Measurements from ENCODE around the gene ANKRD11.
A peak's percentile ranks its signal among the peaks of the same experiment; 100 is the strongest.
"Not testable (repeated sequence)": the region's sequence is repeated elsewhere in the genome, so short reads cannot be mapped to it uniquely, and the experiment has no call there.

The ANKRD11 gene

DNA sequence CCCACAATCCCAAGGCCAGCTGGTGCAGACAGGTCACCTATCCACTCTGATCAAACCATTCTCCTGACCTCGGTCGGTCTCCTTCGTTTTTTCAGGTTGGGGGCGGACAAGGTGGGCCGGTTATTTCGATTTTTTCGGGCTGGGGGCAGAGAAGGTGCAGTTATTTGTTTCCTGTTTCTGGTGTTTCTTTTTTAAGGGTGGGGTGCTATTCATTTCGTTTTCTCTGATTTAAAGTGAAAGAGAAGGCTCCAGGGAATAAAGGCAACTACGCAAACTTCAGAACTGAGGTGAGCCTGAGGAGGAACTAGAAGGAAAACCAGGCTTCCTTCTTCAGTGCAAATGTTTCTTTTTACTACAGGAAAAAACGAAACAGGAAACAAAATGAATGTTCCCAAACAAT lies 64.8 kb downstream of the ANKRD11 start:
- DNase-seq = no peak

- DNase-seq = no peak
These were observed 66.6 kb downstream of the ANKRD11 start for GRCh38 chr16:89423681-89424260.

DNA sequence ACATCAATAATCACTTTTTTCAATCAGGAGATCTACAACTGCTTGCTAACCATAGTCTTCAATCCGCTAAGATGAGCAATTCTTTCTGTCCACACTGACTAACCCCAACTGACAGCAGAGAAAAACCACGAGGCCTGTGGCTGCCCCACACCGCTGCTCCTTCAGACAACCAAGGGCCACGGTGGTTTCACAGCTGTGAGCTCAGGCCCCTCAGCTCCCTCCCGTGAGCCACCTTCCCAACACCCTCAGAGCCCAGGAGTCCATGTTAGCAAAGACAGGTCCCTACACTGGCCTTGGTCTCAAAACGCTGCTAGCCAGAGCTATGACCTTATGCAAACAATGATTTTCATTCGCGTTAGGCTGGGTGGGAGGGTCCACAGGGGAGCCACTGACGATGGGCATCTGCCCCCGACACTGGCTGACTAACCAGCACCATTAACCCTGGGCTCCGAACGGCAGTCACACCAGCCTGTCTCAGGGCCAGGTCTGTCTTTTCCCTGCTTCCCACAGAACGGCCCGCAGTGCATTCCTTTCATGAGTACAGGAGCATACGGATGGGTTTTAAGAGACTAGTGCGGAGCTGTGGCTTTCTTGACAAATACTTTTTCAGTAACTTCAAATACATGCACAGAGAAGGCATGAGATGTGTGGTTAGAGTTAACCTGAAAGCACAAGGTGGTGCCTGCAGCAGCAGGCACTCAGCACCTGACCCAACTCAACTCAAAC lies 67.3 kb downstream of the ANKRD11 start:
- peak; percentile 79 to 85 for DNase-seq

GRCh38 chr16:89422527-89422904 lies 67.8 kb downstream of the ANKRD11 start:
- peak; percentile 71 to 73 for DNase-seq

DNA sequence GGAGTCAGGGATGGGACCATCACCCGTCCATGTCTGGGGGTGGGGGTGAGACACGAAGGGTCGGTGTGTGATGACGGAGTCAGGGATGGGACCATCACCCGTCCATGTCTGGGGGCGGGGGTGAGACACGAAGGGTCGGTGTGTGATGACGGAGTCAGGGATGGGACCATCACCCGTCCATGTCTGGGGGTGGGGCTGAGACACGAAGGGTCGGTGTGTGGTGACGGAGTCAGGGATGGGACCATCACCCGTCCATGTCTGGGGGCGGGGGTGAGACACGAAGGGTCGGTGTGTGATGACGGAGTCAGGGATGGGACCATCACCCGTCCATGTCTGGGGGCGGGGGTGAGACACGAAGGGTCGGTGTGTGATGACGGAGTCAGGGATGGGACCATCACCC lies 69.1 kb downstream of the ANKRD11 start:
- DNase-seq = not testable (repeated sequence)

- no peak for DNase-seq
These were observed 70.2 kb downstream of the ANKRD11 start for GRCh38 chr16:89420204-89420603.

DNA sequence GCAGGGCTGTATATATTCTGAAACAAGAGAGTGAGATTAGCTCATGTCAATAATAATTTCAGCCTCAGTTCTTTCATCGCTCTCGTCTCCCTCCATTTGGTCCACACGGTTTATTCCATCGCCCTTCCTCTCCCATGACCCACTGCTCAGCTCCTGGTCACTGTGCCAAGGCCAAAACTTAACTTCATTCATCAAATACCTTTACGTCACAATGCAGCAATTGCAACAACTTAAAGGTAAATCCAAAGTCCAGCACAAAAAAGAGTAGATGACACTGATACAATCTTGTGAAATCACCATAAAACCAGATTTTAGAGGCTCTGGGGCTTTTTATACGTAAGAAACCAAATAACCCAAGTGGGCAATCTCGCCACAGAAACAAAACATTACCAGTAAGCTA lies 72.0 kb downstream of the ANKRD11 start:
- DNase-seq = no peak

- DNase-seq = no peak
These were observed 73.0 kb downstream of the ANKRD11 start for GRCh38 chr16:89417352-89417751.

DNA sequence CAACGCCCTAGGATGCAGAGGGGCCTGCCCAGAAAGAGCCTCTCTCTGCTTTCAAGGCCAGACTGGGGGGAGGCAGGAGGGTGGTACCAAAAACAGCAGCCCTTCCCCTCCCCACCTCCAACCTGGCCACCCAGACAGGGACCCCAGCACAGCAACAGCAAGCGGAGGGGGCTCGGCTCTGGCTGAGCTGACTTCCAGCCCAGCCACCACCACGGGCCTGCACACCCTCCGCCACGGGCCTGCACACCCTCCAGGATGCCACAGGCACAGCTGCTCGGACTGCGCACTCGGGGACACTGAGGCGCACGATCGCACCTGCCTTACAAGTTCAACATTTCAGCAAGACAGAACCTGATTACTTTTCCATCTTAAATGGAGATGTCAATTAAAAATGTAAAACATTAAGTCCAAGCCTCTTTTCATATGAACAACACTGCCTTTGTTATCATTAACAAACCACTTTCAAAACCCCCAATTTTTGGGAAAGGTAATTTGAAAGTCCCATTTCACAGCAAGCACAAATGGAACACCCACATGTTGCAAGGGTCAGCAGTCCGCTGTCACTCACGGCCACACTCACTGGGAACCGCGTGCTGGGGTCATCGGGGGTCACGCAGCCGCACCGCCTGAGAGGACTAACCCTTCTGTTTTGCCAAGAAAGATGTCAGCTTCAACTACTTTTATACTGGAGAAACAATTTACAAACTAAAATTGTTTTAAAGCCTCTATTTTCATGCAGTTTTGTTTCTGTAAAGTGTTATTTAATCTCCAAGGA lies 76.4 kb downstream of the ANKRD11 start:
- DNase-seq = no peak

DNA sequence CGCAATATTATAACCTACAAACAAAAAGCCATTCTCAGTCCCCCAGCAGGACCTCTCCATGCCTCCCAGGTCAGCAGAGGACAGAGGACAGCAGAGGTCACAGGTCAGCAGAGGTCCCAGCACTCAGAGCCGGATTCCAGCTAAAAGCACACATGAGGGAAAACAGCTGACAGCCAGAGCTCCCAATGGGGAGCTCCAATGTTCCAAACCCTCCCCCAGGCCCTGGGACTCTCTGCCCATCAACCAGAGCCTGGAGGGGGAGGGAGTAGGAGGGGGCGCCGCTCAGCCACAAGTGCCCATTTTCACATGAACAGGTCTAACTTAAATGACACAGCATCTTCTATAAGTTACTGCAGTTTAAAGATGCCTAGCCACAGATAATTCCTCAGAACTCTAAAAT lies 77.5 kb downstream of the ANKRD11 start:
- DNase-seq = no peak

DNA sequence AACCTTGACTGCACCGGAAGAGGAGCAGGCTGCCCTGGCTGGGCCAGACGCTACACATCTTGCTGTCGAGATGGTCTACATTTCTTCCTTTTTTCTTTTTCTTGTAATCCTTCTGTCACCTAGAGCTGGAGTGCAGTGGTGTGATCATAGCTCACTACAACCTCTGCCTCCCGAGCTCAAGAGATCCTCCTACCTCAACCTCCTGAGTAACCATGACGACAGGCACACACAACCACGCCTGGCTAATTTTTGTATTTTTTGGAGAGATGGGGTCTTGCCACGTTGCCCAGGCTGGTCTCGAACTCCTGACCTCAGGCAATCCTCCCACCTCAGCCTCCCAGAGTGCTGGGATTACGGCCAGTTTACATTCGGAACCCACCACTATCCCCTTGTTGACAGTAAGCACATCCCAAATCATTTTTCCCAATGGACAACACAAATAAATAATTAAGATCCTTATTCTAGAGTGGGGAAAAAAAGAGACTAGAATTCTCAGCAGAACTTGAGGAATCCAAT lies 79.0 kb downstream of the ANKRD11 start:
- no peak for DNase-seq

- peak; percentile 45 to 50 for DNase-seq
These were observed 79.5 kb downstream of the ANKRD11 start for GRCh38 chr16:89410794-89411309.

- no peak for DNase-seq
These were observed 80.0 kb downstream of the ANKRD11 start for GRCh38 chr16:89410322-89410721.

- peak; percentile 73 to 78 for DNase-seq
These were observed 81.1 kb downstream of the ANKRD11 start for GRCh38 chr16:89409161-89409711.

GRCh38 chr16:89408315-89408714 lies 82.0 kb downstream of the ANKRD11 start:
- DNase-seq = no peak

- DNase-seq = no peak
These were observed 82.4 kb downstream of the ANKRD11 start for GRCh38 chr16:89407925-89408300.

DNA sequence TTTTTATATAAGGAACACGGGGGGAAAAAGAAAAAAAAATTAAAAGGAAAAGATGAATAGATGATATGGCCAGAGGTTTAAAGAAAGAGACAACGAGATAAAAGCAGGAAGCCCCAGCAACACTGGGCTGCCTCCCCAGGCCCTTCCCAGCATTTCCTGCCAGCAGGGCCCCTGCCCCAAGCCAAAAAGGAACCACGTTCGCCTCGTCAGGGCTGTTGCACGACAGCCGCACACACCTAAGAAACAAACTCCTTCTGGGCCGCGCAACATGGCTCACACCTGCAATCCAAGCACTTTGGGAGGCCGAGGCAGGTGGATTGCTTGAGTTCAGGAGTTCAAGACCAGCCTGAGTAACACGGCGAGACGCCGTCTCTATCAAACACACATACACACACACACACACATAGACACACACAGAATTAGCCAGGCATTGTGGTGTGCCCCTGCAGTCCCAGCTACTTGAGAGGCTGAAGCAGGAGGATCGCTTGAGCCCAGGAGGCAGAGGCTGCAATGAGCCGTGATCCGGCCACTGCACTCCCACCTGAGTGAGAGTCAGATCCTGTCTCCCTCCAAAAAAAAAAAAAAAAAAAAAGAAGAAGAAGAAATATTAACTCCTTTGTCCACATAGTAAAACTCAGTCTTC lies 83.0 kb downstream of the ANKRD11 start:
- peak in 1 of 2 experiments; percentile 42 for DNase-seq

- no peak for DNase-seq
These were observed 84.0 kb downstream of the ANKRD11 start for GRCh38 chr16:89406277-89406888.

DNA sequence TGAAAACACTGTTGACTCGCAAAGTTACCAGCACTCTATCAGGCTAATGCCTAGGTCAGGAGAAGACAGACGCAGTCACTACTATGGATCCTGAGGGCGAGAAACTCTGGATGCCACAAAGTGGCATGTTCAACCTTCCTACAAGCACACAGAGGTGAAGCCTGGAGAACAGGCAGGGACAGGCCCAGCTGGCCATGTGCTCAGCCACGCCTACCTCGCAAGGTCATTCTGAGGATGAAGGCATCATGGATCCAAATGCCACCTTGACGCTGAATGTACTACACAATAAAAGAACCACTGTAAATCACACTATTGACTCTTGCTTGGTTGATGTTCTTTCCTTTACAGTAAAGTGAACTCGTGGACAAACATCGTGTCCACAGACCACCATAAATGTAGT lies 85.8 kb downstream of the ANKRD11 start:
- DNase-seq = no peak

DNA sequence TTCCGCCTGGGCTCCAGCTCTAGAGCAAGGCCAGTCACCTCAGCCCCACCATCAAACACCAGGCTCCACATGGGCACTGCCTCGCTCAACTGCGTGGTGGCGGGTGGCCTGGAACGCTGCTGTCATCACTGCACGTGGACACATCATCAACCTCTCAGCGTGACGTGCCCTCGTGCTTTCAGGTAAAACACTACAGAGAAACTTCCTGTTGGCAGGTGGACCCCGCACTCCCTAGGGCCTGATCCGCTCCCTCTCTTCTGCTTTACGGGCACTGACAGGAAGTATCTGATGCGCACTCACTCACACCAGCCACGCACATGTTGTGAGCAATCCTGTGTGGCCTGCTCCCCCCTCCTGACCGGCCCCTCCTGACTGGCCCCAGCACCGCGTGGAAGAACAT lies 87.4 kb downstream of the ANKRD11 start:
- peak; percentile 50 for DNase-seq

DNA sequence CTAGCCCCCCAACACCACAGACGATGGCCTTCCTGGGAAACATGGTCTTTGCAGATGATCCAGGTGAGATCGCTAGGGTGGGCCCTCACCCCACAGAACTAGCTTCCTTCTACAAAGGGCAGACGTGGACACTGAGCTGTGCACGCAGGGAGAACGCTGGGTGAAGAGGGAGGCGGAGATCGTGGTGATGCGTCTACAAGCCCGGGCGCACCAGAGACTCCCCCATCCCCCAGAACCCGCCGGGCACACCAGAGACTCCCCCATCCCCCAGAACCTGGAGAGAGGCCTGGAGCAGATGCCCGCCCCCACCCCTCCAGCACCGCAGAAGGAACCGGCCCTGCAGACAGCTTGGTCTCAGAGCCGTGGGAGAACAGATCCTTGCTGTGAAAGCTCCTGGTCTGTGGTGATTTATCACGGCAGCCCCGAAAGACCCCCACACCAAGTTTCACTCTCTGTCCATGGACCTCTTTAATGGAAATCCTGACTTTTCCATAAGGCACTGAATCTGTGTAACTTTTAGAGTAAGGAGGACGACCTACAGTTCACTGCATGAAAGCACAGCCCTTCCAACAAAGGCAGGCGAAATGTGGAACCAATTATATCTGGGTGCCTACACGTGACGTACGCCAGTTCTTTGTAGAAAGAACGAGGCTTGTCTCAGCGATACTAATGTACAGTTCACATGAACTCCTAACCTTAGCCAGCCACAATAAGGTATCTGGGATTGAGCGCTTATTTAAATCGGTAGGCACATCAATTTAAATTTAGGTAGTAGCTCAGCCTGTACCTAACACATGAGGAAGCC lies 88.5 kb downstream of the ANKRD11 start:
- no peak for DNase-seq
